H1 (cell line): ENCODE data around the gene SOAT2. TPM values are rescaled to one million over a fixed set of nuclear protein-coding genes. Genes with fewer than 3 reads are reported as not detected.

Source experiments
- ATF2 ChIP-seq: IDR thresholded peaks from 2 replicates; pipeline ENCODE4 v1.6.1; 2012; ENCODE audit warnings: low read length, inconsistent platforms
- CBX5 ChIP-seq: fragments of 300-800, 300-1000 bp; sonication (generic); IDR thresholded peaks from 2 replicates; pipeline ENCODE4 v1.7.1; 2016; ENCODE audit warnings: antibody characterized with exemption, low read length, low read depth
- CBX8 ChIP-seq: fragments of 300-800, 300-1000 bp; sonication (generic); IDR thresholded peaks from 2 replicates; pipeline ENCODE4 v1.7.1; 2016; ENCODE audit warnings: low read depth, low read length, borderline replicate concordance
- TAF7 ChIP-seq: optimal IDR thresholded peaks from 2 replicates; pipeline ENCODE3; 2011; ENCODE audit warnings: low read depth, mild to moderate bottlenecking, inconsistent platforms, low read length, moderate library complexity, borderline replicate concordance
- ZNF274 ChIP-seq: IDR thresholded peaks from 2 replicates; pipeline ENCODE4 v1.7.0; 2012; ENCODE audit warnings: low read length, borderline replicate concordance; ENCODE audit errors: extremely low read depth
- polyA plus RNA-seq, 7 experiments: library from polyadenylated mRNA; depleted of rRNA in 3 of 7; stranded (reverse) in 5 of 7; unstranded in 2 of 7; fragments of >200 nt in 5 of 7; fragments of 200-250 nt in 2 of 7; gene quantifications; 1 replicate in 5 of 7; 2 replicates in 1 of 7; 4 replicates in 1 of 7; pipeline versions ENCODE4 v1.2.1 to v1.2.3, GENCODE V29; 2011 to 2013; ENCODE audit warnings: missing spikeins in 2 of 7, mixed read lengths in 2 of 7
- total RNA-seq: library from RNA; stranded (reverse); fragmentation: NEBNext Ultra II Directional; extraction: Animal tissue kit (Norgen Biotek cat#: 25700); gene quantifications from 2 replicates; pipeline ENCODE4 v1.2.1, GENCODE V29; 2021

The SOAT2 gene
- total and polyA plus RNA-seq, 2 of the 8 experiments (the other 6 are each of a cell fraction or from before 2014, with no cell fraction given) = 0.08 TPM; not detected in 1

GRCh38 chr12:53169644-53170043, 66.4 kb downstream of the SOAT2 start (continued):
- TF ChIP-seq CBX8 (no peak), ZNF274 (no peak), TAF7 (no peak), CBX5 (no peak), ATF2 (no peak)
- TF ChIP-seq, all 59 proteins: peak for 0
